ENCODE measurements around the gene COX8A.

Gene COX8A

GRCh38 chr11:63945477-63946163 lies 28.8 kb upstream of the COX8A start:
- H3K4me3 ChIP-seq (ENCODE audit: low read length): no peak overlapping the region
- H3K9me2 ChIP-seq (replicated peaks; ENCODE audit: insufficient read depth, low read length): no peaks in the 10 kb centered on the region
- H3F3A ChIP-seq (ENCODE audit: insufficient read depth, low read length): peaks cover 1% of the 10 kb centered on the region; the same call in 1 of the 2 replicates
- TF ChIP-seq CTCF (IDR thresholded peaks at IDR 0.05; ENCODE audit: low read length) (peak; percentile 60), EZH2phosphoT487 (IDR thresholded peaks at IDR 0.05; ENCODE audit: low read length) (no peak)
- H3K79me2 ChIP-seq (ENCODE audit: low read length): peaks cover 48% of the 10 kb centered on the region
- H3K27ac ChIP-seq (ENCODE audit: low read length): no peak overlapping the region
- no peak overlapping the region for H2AFZ ChIP-seq (ENCODE audit: low read length)
- no peaks in the 10 kb centered on the region for H3K4me1 ChIP-seq (ENCODE audit: low read length)
- no peaks in the 10 kb centered on the region for H3K9me3 ChIP-seq (replicated peaks; ENCODE audit: insufficient read depth, low read length)
- H3K27me3 ChIP-seq (replicated peaks; ENCODE audit: insufficient read depth, low read length): no peaks in the 10 kb centered on the region
- H3K9ac ChIP-seq (ENCODE audit: low read length): no peak overlapping the region
- H3K4me2 ChIP-seq (ENCODE audit: low read depth, low read length): no peak overlapping the region
- no peaks in the 10 kb centered on the region for H4K20me1 ChIP-seq (ENCODE audit: insufficient read depth, low read length)
- no peaks in the 10 kb centered on the region for H3K36me3 ChIP-seq (replicated peaks; ENCODE audit: insufficient read depth, low read length)
- peak; percentile 44 for DNase-seq

- H3K4me1 ChIP-seq (ENCODE audit: low read length): no peaks in the 10 kb centered on the region
- no peaks in the 10 kb centered on the region for H3K9me3 ChIP-seq (replicated peaks; ENCODE audit: insufficient read depth, low read length)
- no peaks in the 10 kb centered on the region for H3K27me3 ChIP-seq (replicated peaks; ENCODE audit: insufficient read depth, low read length)
- H2AFZ ChIP-seq (ENCODE audit: low read length): no peak overlapping the region
- H3K4me3 ChIP-seq (ENCODE audit: low read length): no peak overlapping the region
- no peak for DNase-seq
- H3K4me2 ChIP-seq (ENCODE audit: low read depth, low read length): no peak overlapping the region
- no peaks in the 10 kb centered on the region for H3K9me2 ChIP-seq (replicated peaks; ENCODE audit: insufficient read depth, low read length)
- H3F3A ChIP-seq (ENCODE audit: insufficient read depth, low read length): no peaks in the 10 kb centered on the region; the same call in 1 of the 2 replicates
- no peak for TF ChIP-seq EZH2 (optimal IDR thresholded peaks at IDR 0.05; ENCODE audit: low read depth, low read length)
- no peak for TF ChIP-seq EZH2phosphoT487 (IDR thresholded peaks at IDR 0.05; ENCODE audit: low read length)
- TF ChIP-seq CTCF (IDR thresholded peaks at IDR 0.05; ENCODE audit: low read length): no peak
- H3K79me2 ChIP-seq (ENCODE audit: low read length): no peaks in the 10 kb centered on the region; the same call in 1 of the 2 replicates
- no peaks in the 10 kb centered on the region for H3K36me3 ChIP-seq (replicated peaks; ENCODE audit: insufficient read depth, low read length)
- no peak overlapping the region for H3K27ac ChIP-seq (ENCODE audit: low read length)
- no peaks in the 10 kb centered on the region for H4K20me1 ChIP-seq (ENCODE audit: insufficient read depth, low read length)
- H3K9ac ChIP-seq (ENCODE audit: low read length): no peak overlapping the region
These were observed 22.5 kb upstream of the COX8A start for GRCh38 chr11:63951779-63952536.

GRCh38 chr11:63952570-63952969 lies 21.9 kb upstream of the COX8A start:
- Histone ChIP-seq H3K4me3 (ENCODE audit: low read length) (no peak overlapping the region), H3K27me3 (replicated peaks; ENCODE audit: insufficient read depth, low read length) (no peaks in the 10 kb centered on the region), H3K9me2 (replicated peaks; ENCODE audit: insufficient read depth, low read length) (no peaks in the 10 kb centered on the region), H3K4me2 (ENCODE audit: low read depth, low read length) (no peak overlapping the region), H3K36me3 (replicated peaks; ENCODE audit: insufficient read depth, low read length) (no peaks in the 10 kb centered on the region), H3F3A (ENCODE audit: insufficient read depth, low read length) (no peaks in the 10 kb centered on the region; the same call in 1 of the 2 replicates), H2AFZ (ENCODE audit: low read length) (no peak overlapping the region), H3K4me1 (ENCODE audit: low read length) (no peaks in the 10 kb centered on the region), H3K9me3 (replicated peaks; ENCODE audit: insufficient read depth, low read length) (no peaks in the 10 kb centered on the region), H3K79me2 (ENCODE audit: low read length) (no peaks in the 10 kb centered on the region; the same call in 1 of the 2 replicates), H3K9ac (ENCODE audit: low read length) (no peak overlapping the region), H3K27ac (ENCODE audit: low read length) (no peak overlapping the region), H4K20me1 (ENCODE audit: insufficient read depth, low read length) (no peaks in the 10 kb centered on the region)
- DNase-seq: no peak
- TF ChIP-seq EZH2 (optimal IDR thresholded peaks at IDR 0.05; ENCODE audit: low read depth, low read length) (no peak), CTCF (IDR thresholded peaks at IDR 0.05; ENCODE audit: low read length) (no peak), EZH2phosphoT487 (IDR thresholded peaks at IDR 0.05; ENCODE audit: low read length) (no peak)
